ENCODE results near the gene IHH. TPM values are rescaled to one million over a fixed set of nuclear protein-coding genes. Genes with fewer than 3 reads are reported as not detected.

IHH gene
- total RNA-seq, 1 donor from 2014 or later: not detected

DNA sequence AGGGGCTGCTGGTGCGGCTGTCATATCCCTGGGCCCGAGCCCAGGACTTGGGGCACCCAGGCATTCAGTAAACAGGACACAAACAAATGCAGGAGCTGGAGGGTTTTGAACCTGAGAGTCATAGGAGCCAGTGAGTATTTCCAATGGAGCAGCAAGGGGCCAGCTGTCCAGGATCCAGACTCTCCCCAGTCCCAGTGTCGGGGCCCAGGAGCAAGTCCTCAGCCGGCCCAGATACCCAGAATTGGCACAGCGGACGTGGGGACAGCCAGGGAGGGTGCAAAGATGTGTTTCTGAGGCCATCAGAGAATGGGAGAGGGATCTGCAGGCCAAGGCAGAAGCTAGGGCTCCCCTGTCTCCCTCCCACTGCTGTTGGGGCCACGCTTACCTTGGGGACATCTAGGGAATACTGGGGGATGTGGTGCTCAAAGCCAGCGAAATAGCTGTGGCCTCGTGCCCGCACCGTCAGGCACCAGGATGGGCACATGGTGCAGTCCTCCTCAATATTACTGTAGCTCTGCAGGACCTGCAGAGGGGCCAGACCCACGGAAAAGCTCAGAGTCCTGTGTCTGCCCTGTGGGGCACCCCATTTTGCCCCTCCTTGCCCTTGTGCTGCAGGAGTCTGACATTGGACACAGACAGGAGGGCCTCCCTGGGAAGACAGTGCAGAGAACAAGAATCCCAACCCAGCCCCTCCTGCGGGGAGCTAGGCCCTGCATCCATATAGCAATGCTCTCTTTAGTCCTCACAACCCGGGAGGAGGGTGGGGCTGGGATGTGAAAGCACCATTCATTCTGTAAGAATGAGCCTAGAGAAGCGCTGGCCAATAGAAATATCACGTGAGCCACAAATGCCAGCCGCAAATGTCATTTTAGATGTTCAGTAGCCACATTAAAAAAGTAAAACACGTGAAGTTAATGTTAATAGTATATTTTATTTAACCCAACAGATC, 34.8 kb downstream of the IHH start:
- intact Hi-C loops (cut with DNase I): no loop called here
- no peak for DNase-seq (ENCODE audit: low spot score)

DNA sequence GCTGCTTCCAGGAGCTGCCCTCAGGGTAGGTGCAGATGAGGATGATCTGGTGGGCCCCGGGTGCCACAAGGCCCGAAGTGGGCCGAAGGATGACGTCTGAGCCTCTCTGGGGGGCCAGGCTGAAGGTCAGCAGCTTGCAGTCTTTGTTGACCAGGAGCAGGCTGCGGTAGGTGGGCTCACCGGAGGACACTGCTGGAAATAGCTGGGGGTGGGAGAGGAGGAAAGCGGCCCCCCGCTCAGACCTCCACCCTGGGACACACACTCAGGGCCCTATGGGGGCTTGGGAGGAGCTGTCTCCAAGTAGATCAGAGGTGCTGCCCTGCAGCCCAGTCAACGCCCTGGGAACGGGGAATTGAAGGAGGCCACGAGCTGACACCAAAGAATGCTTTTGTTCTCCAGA, 36.7 kb downstream of the IHH start:
- DNase-seq (ENCODE audit: low spot score): no peak
- intact Hi-C loops (cut with DNase I): no loop called here

DNA sequence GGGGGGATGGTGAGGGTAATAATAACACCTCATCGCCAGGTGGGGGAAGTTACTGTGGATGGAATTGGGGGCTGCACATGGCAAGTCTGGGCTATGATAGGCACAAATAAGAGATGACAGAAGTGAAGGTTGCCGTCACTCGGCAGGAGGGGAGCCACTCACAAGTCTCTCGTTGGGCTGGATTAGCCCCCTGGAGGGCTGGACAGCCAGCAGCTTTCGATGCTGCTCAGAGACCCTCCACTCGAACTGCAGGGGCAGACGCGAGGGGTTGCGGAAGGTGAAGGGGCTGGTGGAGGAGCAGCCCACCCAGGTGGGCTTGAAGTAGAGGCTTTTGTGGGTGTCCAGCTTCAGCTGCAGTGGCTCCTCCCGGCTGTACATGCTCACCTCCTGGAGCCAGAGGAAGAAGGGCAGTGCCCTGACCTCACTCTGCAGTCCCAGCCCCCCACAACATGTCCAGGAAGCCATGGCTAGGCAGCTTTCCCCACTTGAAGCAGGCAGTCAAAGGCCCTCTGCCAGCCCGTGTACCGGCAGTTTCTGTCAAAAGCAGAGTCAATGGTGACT, 37.6 kb downstream of the IHH start:
- DNase-seq (ENCODE audit: low spot score): no peak
- intact Hi-C loops (cut with DNase I): no loop called here

DNA sequence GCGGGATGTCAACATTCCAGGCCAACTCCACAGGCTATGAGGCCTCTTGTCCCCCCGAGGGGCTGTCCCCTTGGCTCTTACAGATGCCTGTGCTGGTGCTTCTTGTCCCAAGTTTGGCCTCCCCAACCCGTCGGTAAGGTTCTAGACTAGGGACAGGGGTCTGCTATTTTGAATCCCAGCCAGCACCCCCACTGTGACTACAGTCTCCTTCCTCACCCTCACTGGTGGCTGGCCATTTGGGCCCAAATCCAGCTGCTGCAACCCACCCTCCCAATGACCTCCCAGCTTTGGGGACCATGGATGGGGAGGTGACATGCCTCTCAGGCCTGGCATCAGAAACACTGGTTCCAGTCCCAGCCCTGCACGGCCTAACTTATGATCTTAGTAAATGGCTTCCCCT, 38.1 kb downstream of the IHH start:
- intact Hi-C loops (cut with DNase I): no loop called here
- DNase-seq (ENCODE audit: low spot score): no peak

DNA sequence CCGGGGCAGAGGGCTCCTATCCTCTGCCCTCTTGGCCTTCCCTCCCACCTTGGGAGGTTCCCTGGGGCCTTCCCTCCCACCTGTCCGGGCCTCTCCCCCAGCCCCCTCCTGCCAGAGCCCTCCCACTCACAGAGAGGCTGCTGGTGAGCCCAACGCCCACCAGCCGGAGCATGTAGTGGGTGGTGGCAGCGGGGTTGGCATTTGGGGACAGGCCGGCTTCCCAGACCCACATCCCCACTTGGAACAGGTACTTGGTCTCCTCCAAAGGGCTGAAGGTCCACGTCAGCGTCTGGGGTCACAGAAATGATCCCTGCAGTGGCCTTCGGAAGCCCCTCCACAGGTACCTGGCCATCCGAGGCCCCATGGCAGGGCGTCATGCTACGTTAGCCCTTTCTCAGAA, 38.7 kb downstream of the IHH start:
- intact Hi-C loops (cut with DNase I): no loop called here
- no peak for DNase-seq (ENCODE audit: low spot score)

DNA sequence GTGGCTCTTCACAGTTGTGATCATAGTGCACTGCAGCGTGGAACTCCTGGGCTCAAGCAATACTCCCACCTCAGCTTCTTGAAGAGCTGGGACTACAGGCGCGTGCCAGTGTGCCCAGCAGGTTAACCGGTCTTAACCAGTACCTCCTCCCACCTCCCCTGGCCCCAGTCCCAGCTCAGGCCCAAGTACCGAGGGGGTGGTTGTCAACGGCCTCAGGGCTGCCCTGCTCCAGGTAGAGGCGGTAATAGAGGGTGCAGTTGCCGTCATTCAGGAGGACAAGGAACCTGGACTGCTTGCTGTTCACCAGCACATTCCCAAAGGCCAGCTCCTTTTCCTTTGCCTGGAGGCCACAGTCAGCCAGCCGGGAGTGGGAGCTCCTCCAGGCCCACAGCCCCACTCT, 39.1 kb downstream of the IHH start:
- intact Hi-C loops (cut with DNase I): no loop called here
- DNase-seq (ENCODE audit: low spot score): no peak

DNA sequence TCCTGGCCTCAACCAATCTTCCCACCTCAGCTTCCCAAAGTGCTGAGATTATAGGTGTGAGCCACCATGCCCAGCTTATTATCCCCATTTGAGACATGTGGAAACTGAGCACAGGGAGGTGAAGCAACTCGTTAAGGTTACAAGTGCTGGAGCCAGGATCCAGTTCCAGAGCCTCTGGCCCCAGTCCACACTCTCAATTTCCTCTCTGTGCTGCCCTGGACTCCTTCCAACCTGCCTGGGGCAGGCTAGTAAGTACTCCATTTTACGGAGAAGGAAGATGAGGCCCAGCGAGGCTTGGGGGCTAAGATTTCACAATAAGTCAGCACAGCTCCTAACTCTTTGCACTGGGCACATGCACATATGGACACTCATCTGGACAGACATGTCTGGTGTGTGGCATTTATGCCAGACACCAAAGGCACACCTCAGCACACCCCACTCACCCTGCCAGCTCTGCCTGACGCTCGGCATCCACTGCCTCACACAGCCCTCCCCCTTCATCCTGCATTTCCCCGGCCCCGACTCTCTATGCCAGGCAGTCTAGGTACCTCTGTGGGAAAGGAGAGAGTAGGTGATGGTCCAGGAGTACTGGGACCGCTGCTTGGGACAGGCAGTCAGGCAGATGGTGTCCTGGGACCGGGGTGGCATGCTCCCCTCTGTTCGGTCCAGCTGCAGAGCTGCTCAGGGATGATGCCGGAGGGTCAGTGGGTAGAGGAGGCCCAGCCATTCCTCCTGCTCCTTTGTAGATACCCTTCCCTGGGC, 39.9 kb downstream of the IHH start:
- DNase-seq (ENCODE audit: low spot score): no peak
- intact Hi-C loops (cut with DNase I): no loop called here

DNA sequence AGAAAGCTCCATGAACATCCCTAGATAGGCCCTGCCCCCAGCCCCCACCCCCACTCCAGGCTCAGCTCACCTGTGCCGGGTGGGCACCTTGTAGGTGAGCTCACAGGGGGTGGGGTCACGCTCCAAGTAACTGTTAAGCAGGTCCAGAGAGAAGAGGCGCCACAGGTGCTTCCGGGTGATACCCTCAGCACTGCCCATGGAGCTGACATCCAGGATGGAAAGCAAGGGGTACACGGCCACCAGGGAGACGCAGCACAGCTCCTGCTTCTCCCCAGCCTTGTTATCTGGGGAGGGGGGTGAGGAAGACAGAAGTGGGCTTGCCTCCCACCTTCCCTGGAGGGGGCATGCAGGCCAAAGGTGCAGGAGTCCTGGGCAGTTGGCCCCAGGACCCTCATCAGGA, 41.3 kb downstream of the IHH start:
- no peak for DNase-seq (ENCODE audit: low spot score)
- intact Hi-C loops (cut with DNase I): no loop called here

DNA sequence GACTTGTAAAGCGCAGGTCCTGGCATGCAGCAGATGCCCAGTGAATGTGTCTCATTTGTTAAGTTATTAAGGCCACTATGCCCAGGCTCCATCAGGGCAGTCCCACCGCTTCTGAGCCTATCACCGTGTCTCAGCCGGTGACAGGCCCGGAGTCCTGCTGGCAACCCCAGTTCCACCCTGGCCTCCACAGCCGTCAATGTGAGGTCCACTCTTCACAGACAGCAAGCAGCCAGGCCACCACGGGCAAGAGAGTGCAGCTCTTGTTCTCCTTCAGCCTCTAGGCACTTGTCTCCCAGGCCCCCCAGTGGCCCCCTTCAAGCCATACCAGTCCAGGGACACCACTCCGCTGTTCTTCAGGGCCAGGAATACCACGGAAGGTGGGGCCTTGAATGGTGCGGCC, 42.0 kb downstream of the IHH start:
- DNase-seq (ENCODE audit: low spot score): no peak
- intact Hi-C loops (cut with DNase I): no loop called here

DNA sequence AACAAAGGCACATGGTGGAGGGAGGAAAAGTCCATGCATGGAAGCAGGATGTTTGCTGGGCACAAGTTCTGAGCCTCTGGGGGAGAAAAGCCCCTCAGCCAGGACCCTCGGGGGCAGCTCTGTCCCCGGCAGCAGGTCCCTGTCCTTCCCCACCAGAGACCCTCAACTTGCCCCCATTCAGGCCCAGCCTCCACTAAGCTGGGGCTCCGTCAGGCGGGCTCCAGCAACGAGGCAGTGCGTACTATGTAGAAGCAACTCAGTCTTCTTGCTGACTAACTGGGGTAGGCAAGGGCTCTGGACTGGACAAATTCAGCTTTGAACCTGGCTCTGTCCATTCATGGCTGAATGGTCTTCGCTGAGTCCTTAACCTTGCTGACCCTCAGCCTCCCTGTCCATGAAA, 42.4 kb downstream of the IHH start:
- intact Hi-C loops (cut with DNase I): no loop called here
- DNase-seq (ENCODE audit: low spot score): no peak

DNA sequence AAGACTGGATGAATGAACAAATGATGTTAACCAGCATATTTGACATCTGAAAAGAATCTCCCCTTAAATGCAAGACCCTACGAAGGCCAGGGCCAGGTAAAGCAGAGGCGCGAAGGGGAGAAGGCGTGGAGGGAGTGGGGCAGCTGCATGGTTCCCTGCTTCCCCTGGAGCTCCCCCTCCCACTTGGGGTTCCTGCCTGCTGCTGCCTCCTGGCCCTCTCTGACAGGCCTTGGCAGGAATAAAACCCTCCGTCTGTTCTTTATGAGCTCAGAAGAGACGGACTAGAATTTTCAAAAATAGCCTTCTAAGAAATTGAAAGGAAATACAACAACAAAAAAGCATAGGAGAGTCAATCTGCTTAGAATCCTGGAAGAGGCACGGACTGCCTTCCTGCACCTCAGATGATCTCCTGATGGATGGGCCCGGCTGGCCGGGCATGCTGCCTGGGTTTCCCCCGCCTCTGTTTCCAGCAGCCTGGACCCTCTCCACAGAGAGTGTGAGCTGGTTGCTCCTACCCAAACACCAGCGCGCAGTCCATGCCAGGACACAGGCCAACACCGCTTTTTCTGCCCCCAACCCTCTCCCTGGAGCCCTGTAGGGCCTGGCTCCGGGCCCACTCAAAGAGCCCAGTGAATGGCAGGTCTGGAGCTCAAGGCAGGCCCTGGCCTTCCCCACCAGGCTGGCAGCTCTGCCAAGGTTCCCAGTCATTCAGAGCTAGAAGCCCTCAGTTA, 43.4 kb downstream of the IHH start:
- intact Hi-C loops (cut with DNase I): no loop called here
- no peak for DNase-seq (ENCODE audit: low spot score)

DNA sequence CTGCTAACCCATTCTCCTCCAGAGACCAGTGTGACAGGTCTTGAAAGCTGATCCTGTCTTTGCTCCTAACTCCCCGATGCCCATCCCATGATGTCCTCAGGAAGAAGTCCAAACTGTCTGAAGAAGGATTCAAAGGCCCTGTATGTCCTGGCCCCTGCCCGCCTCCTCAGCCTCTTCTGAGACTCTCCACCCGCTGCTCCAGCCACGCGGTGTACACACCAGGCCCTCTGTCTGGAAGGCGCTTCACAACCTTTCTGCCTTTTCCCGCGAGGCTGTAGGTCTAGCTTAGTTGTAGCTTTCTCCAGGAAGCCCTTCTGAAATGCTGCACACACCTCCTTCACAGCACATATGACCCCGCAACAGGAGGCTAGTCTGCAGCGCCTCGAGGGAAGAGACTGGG, 44.0 kb downstream of the IHH start:
- no peak for DNase-seq (ENCODE audit: low spot score)

DNA sequence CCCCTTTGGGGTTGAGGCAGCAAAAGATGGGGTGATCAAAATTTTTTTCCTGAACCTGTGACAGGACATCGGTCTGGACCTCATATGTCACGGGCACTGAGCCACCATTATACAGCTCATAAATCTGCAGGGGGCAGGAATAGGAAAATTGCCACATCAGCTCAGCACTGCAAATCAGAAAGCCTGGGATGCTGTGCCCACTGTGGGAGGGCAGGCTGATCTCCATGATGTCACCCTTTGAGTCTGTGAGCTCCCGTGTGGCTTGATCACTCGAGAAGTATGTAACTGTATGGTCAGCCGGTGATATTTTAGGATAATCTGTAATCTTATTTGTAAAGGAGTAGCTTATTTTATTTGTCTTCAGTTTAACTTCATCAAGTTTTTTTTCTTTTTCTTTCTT, 49.8 kb downstream of the IHH start:
- DNase-seq (ENCODE audit: low spot score): no peak
- intact Hi-C loops (cut with DNase I): no loop called here

More for the DNA sequence above, 44.0 kb downstream of the IHH start:
- intact Hi-C loops (cut with DNase I): no loop called here

DNA sequence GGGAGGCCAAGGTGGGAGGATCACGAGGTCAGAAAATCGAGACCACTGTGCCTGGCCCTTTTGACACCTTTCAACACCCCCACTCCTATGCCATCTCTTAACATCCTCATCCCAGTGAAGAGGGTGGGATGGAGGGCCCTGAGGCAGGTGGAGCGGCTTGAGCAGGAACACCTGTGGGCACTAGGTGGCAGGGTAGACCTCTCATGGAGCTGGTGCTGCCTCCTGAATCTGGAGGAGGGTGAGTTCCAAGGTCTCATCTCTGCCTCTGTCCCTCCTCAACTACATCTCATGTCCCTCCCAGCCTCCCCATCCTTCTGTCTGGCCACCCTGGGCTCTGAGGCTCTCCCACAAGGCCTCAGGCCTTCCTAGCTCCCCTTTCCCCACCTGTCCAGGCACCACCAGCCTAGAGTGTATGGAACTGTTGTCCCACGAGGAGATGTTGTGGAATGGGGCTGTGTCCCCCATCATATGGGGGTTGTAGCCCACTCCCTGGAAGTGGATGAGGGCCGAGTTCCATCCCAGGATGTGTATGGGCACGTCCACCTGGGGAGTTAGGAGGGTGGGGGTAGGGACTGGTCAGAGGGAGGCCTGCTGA, 50.5 kb downstream of the IHH start:
- intact Hi-C loops (cut with DNase I): no loop called here
- DNase-seq (ENCODE audit: low spot score): no peak

DNA sequence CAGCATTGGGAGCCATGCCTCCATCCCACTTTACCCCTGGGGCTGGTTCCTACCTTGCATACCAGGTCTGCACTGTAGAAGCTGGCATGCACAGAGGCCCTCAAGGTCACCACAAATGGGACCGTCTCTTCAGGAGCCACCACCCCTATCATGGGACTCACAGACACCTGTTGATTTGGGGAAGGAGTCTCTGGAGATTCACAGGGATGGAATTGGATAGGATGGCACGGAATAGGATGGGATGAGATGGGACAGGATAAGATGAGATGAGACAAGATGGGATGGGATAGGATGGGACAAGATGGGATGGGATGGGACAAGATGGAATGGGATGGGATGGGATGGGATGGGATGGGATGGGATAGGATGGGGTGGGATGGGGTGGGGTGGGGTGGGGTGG, 51.4 kb downstream of the IHH start:
- DNase-seq (ENCODE audit: low spot score): no peak
- intact Hi-C loops (cut with DNase I): no loop called here

Small RNA genes within 50 kb of the gene (microRNA-seq; reads per million reads assigned to microRNA genes)
- gene MIR3131: not detected

Other genes starting within 250 kb of the IHH start
- gene PRKAG3, start 229.1 kb downstream of the IHH start, total RNA-seq: 0.13 TPM
- gene WNT6, start 201.1 kb downstream of the IHH start, total RNA-seq: 0.46 TPM
- gene WNT10A, start 180.1 kb downstream of the IHH start, total RNA-seq: not detected
- gene CDK5R2, start 101.3 kb downstream of the IHH start, total RNA-seq: not detected
- not detected for gene FEV, start 75.7 kb downstream of the IHH start, total RNA-seq
- gene CRYBA2, start 67.5 kb downstream of the IHH start, total RNA-seq: not detected
- gene CFAP65, start 19.4 kb downstream of the IHH start, total RNA-seq: not detected
- gene NHEJ1, start 99.9 kb upstream of the IHH start, total RNA-seq: 6.7 TPM
- gene SLC23A3, start 109.1 kb upstream of the IHH start, total RNA-seq: 0.48 TPM
- gene CNPPD1, start 116.0 kb upstream of the IHH start, total RNA-seq: 67.6 TPM
- 31.2 TPM for gene RETREG2, start 117.4 kb upstream of the IHH start, total RNA-seq
- 23.9 TPM for gene ZFAND2B, start 145.9 kb upstream of the IHH start, total RNA-seq
- gene ABCB6, start 158.0 kb upstream of the IHH start, total RNA-seq: 17.4 TPM
- gene ATG9A, start 168.7 kb upstream of the IHH start, total RNA-seq: 66.3 TPM
- 22.4 TPM for gene ANKZF1, start 168.9 kb upstream of the IHH start, total RNA-seq
- 2.0 TPM for gene GLB1L, start 184.5 kb upstream of the IHH start, total RNA-seq
- 16.3 TPM for gene STK16, start 184.6 kb upstream of the IHH start, total RNA-seq
- gene TUBA4B, start 192.3 kb upstream of the IHH start, total RNA-seq: not detected
- gene TUBA4A, start 193.0 kb upstream of the IHH start, total RNA-seq: 164 TPM
- 78.0 TPM for gene DNAJB2, start 218.4 kb upstream of the IHH start, total RNA-seq
- gene PTPRN, start 248.5 kb upstream of the IHH start, total RNA-seq: 0.97 TPM

Data from cardiac septum (tissue), 1 donor.